GM18526 (cell line): ENCODE measurements around the gene KRTAP5-3.

Experiments
- POLR2A ChIP-seq: IDR thresholded peaks from 3 replicates; pipeline ENCODE4 v1.6.1; 2011; ENCODE audit not compliant: insufficient read length; ENCODE audit errors: extremely low read depth

KRTAP5-3 gene

GRCh38 chr11:1570001-1570453 is 38.2 kb downstream of the KRTAP5-3 start:
- TF ChIP-seq POLR2A = no peak

GRCh38 chr11:1569251-1569780 is 38.9 kb downstream of the KRTAP5-3 start:
- no peak for TF ChIP-seq POLR2A

- TF ChIP-seq POLR2A = no peak
Measured at GRCh38 chr11:1568441-1568911, 39.8 kb downstream of the KRTAP5-3 start.

- no peak for TF ChIP-seq POLR2A
Measured at GRCh38 chr11:1567721-1568100, 40.6 kb downstream of the KRTAP5-3 start.

GRCh38 chr11:1567052-1567720 is 41.1 kb downstream of the KRTAP5-3 start:
- TF ChIP-seq POLR2A = no peak

GRCh38 chr11:1566381-1567051 is 41.7 kb downstream of the KRTAP5-3 start:
- no peak for TF ChIP-seq POLR2A

GRCh38 chr11:1565904-1566247 is 42.4 kb downstream of the KRTAP5-3 start:
- TF ChIP-seq POLR2A = no peak

GRCh38 chr11:1565173-1565903 is 42.9 kb downstream of the KRTAP5-3 start:
- no peak for TF ChIP-seq POLR2A

GRCh38 chr11:1564535-1565172 is 43.6 kb downstream of the KRTAP5-3 start:
- no peak for TF ChIP-seq POLR2A

- no peak for TF ChIP-seq POLR2A
Measured at GRCh38 chr11:1563697-1564534, 44.3 kb downstream of the KRTAP5-3 start.

- no peak for TF ChIP-seq POLR2A
Measured at GRCh38 chr11:1563149-1563638, 45.1 kb downstream of the KRTAP5-3 start.

GRCh38 chr11:1562469-1563148 is 45.7 kb downstream of the KRTAP5-3 start:
- no peak for TF ChIP-seq POLR2A

GRCh38 chr11:1561955-1562354 is 46.3 kb downstream of the KRTAP5-3 start:
- no peak for TF ChIP-seq POLR2A

- no peak for TF ChIP-seq POLR2A
Measured at GRCh38 chr11:1561266-1561665, 47.0 kb downstream of the KRTAP5-3 start.
